GM18505 (cell line): Measurements from ENCODE around the gene CHAMP1.

Source experiments
- ATAC-seq: cut with Tn5 transposase; IDR thresholded peaks from one replicate; pipeline ENCODE4 v1.9.1; 2021; ENCODE audit not compliant: unreplicated experiment
- POLR2A ChIP-seq: IDR thresholded peaks from 4 replicates; pipeline ENCODE4 v1.6.1; 2011; ENCODE audit warnings: borderline replicate concordance; ENCODE audit not compliant: insufficient read depth, insufficient read length; ENCODE audit errors: extremely low read depth

CHAMP1 gene

DNA sequence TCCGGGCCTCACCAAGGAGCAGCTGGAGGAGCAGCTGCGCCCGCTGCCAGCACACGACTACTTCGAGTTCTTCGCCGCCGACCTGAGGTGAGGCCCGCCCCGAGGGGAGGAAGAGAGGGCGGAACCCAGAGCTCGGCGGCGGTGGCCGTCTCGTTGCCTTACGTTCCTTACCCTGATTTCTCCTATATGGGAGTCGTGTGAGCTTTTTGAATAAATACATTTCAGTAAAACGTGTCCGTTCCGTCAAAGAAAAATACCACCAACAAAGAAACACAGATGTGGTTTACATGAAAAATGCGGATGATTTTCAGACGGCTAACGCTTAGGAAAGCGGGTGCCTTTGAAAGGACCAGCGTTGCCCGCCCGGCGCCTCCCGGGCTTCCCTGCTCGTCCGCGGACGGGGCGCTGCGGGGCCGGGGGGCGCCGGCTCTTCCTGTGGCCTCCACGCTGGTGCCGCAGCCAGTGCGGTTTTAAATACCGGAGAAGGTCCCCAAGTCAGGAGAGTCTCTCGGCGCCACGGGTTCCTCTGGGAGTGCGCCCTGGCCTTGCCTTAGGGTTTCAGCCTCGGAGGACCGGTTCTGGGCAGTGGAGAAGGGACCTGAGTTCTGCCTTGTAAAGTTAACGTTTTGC lies 32.1 kb upstream of the CHAMP1 start:
- TF ChIP-seq POLR2A = no peak
- peak; percentile 46 for ATAC-seq

- no peak for ATAC-seq
- no peak for TF ChIP-seq POLR2A
Observed at GRCh38 chr13:114283576-114283975, 30.7 kb upstream of the CHAMP1 start.

- no peak for ATAC-seq
- TF ChIP-seq POLR2A = no peak
Observed at GRCh38 chr13:114284680-114285079, 29.6 kb upstream of the CHAMP1 start.

DNA sequence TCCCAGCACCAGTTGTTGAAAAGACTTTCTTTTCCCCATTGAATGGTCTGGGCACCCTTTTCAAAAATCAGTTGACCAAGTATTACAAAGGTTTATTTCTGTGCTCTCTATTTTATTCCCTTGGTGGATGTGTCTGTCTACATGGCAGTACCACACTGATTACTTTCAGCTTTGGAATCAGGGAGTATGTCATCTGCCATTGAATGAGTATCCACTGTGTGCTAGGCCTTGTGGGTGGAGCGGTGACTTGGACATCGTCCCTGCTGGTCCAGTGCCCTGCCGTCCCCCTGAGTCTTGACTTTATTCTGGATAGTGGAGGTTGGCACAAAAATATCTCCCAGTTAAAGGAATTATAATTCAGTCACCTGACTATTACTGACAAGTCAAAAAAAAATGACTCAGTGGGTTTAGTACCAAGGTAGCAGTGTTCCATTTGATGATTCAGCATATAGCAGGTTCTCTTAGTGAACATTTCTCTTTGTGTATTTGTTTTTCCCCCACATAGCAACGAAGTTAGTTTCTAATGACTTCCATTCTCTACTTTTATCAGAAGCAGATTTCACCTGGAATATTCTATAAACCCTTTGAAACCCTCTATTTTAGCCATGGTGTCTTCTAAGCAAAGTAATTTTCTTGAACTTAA lies 29.0 kb upstream of the CHAMP1 start:
- no peak for TF ChIP-seq POLR2A
- no peak for ATAC-seq

- ATAC-seq = no peak
- no peak for TF ChIP-seq POLR2A
Observed at GRCh38 chr13:114286808-114287207, 27.5 kb upstream of the CHAMP1 start.

- TF ChIP-seq POLR2A = no peak
- no peak for ATAC-seq
Observed at GRCh38 chr13:114288157-114288591, 26.1 kb upstream of the CHAMP1 start.

- no peak for ATAC-seq
- no peak for TF ChIP-seq POLR2A
Observed at GRCh38 chr13:114296448-114296847, 17.9 kb upstream of the CHAMP1 start.

- no peak for ATAC-seq
- no peak for TF ChIP-seq POLR2A
Observed at GRCh38 chr13:114296902-114297301, 17.4 kb upstream of the CHAMP1 start.

GRCh38 chr13:114298866-114299265 lies 15.4 kb upstream of the CHAMP1 start:
- ATAC-seq = no peak
- no peak for TF ChIP-seq POLR2A

DNA sequence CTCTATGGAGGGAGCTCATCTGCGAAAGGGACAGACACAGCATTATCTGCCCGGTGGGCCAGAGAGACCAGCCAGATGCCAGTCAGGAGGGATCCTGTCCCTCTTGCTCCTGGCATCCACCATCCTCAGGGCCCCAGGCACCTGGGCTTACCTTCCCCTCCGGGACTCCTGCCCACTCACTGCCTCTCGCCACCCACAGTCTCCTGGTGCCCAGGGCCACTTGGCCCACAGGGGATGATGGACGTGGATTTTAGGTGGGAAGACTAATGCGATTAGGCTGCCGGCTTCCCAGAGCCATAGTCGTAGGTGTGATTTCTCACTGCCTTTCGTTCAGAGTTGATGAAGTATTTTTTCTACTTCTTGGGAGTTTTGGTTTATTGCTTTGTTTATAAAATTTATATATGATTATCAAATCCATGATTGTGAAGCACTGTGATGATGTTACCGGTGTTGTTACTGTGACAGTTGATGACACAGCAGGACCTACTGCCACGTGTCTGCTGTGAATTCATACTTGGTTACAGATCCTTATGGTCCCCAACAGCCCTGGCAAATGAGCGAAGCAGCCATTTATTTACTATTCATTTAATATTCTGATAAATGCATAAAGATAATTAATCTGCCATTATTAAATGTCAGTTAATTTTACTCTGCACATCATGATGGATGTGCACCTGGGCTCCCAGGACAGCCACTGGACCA lies 14.5 kb upstream of the CHAMP1 start:
- TF ChIP-seq POLR2A = no peak
- ATAC-seq = no peak

DNA sequence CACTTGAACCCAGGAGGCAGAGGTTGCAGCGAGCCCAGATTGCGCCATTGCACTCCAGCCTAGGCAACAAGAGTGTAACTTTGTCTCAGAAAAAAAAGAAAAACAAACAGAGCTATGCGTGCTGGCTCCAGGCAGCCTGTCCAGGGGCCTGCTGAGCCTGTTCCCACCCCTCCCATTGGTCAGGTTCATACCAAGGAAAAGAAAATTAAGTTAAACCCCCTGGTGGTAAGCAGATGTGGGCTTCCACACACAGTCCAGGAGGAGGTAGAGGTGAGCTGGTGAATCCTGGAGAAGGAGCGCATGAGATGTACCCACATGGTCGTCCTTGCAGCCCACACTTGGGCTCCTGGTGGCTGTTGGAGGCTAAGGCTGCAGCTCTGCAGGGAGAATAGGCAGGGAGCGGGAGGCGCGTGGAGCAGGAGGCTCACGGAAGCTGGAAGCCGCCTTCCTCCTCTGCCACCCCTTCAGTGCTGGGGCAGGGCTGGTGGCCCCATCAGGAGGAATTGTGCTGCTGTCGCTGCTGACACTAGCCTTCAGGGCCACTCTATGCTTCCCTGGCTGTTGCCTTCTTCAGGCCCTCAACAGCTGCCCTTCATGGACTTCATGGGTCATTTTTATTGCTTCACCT lies 10.5 kb upstream of the CHAMP1 start:
- no peak for ATAC-seq
- no peak for TF ChIP-seq POLR2A

- TF ChIP-seq POLR2A = no peak
- ATAC-seq = no peak
Observed at GRCh38 chr13:114304346-114305034, 9.8 kb upstream of the CHAMP1 start.

GRCh38 chr13:114309086-114309485 lies 5.2 kb upstream of the CHAMP1 start:
- ATAC-seq = no peak
- no peak for TF ChIP-seq POLR2A
